Activated naive CD8-positive, alpha-beta T cell treated with anti-CD3 and anti-CD28 coated beads for 36 hours (primary cell): Measurements from ENCODE around the gene PRRT2. TPM values are rescaled to one million over a fixed set of nuclear protein-coding genes. Genes with fewer than 3 reads are reported as not detected.
"Not testable (repeated sequence)": the region's sequence is repeated elsewhere in the genome, so short reads cannot be mapped to it uniquely, and the experiment has no call there.

Experiments
- DNase-seq: peaks from one replicate; pipeline ENCODE4 v3.0.0; 2021
- H3K27ac Mint-ChIP-seq: one replicate; pipeline ENCODE4 v1.8.0; 2022; ENCODE audit warnings: mild to moderate bottlenecking, moderate library complexity, mixed read lengths
- H3K27me3 Mint-ChIP-seq: one replicate; pipeline ENCODE4 v1.8.0; 2022; ENCODE audit warnings: mild to moderate bottlenecking, mixed read lengths
- H3K36me3 Mint-ChIP-seq: one replicate; pipeline ENCODE4 v1.8.0; 2021; ENCODE audit warnings: mild to moderate bottlenecking, mixed read lengths
- H3K4me1 Mint-ChIP-seq: one replicate; pipeline ENCODE4 v1.8.0; 2021; ENCODE audit warnings: mixed read lengths
- H3K4me3 Mint-ChIP-seq: one replicate; pipeline ENCODE4 v1.8.0; 2022; ENCODE audit warnings: mild to moderate bottlenecking, moderate library complexity, mixed read lengths
- H3K9me3 Mint-ChIP-seq: one replicate; pipeline ENCODE4 v1.8.0; 2022; ENCODE audit warnings: mixed read lengths
- total RNA-seq, 2 experiments: library from RNA; stranded (reverse); gene quantifications; one replicate each; pipeline ENCODE4 v1.2.3, GENCODE V29; 2021

The PRRT2 gene
- total RNA-seq, 2 experiments from 2014 or later, result 0.52 to 1.3 TPM

DNA sequence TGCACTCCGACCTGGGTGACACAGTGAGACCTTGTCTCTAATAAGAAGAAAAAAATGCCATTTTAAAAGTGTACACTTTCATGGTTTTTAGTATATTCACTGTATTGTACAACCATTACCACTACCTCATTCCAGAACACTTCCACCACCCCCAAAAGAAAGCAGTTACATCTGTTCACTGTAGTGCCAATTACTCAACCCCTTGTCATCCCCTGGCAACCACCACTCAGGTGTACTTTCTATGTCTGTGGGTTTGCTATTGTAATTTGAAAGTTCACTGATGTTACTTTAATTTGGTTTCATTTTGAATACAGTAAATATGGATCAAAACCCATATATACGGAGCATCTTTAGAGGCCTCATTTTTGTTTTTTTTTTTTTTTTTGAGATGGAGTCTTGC, 27.8 kb upstream of the PRRT2 start:
- Mint-ChIP-seq H3K27ac (peak overlapping the region; percentile 11), H3K4me1 (peaks cover 33% of the 10 kb centered on the region), H3K4me3 (no peak overlapping the region), H3K9me3 (peaks cover 5% of the 10 kb centered on the region), H3K36me3 (no peaks in the 10 kb centered on the region), H3K27me3 (no peaks in the 10 kb centered on the region)
- peak; percentile 35 for DNase-seq

DNA sequence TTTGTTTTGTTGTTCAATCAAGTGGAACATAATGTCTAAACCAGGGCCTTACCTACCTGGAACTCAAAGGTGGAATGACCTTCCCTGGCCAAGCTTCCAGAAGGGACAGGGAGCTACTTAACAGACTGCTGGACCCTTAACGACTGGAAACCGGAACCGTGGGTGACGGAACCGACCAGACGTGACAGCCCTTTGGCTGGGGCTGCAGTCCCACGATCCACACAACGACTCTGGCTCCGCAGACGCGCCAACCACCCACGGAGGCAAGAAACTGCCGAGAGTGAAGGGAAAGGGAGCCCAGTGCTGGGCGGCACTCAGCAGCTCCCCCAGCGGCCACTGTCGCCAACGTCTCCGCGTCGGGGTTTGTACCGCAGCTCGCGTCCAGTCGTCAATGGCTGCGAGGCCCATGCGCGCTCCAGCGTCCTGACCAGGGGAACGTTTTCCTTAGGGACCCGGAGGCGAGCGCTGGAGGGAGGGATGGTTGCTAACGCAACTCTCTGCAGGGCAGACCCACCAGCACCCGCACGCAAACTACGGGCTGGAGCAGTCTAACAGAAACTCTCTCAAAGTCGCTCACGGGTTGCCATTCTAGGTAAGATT, 27.0 kb upstream of the PRRT2 start:
- H3K27ac Mint-ChIP-seq, result peak overlapping the region; percentile 42
- no peaks in the 10 kb centered on the region for H3K27me3 Mint-ChIP-seq
- peaks cover 36% of the 10 kb centered on the region for H3K4me1 Mint-ChIP-seq
- peak; percentile 72 for DNase-seq
- no peaks in the 10 kb centered on the region for H3K36me3 Mint-ChIP-seq
- H3K4me3 Mint-ChIP-seq, result peak overlapping the region; percentile 40
- peaks cover 5% of the 10 kb centered on the region for H3K9me3 Mint-ChIP-seq

DNA sequence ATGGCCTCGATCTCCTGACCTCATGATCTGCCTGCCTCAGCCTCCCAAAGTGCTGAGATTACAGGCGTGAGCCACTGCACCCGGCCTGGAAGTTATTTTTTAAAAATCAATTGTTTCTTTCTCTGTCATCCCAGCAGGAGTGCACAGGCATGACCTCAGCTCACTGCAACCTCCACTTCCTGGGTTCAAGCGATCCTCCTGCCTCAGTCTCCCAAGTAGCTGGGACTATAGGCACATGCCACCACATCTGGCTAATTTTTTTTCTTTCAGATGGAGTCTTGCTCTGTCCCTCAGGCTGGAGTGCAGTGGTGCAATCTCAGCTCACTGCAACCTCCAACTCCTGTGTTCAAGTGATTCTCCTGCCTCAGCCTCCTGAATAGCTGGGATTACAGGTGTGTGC, 24.8 kb upstream of the PRRT2 start:
- not testable (repeated sequence) for DNase-seq, H3K27me3 Mint-ChIP-seq, H3K9me3 Mint-ChIP-seq, H3K27ac Mint-ChIP-seq, H3K4me3 Mint-ChIP-seq
- Mint-ChIP-seq H3K4me1 (peaks cover 37% of the 10 kb centered on the region), H3K36me3 (peaks cover 16% of the 10 kb centered on the region)

DNA sequence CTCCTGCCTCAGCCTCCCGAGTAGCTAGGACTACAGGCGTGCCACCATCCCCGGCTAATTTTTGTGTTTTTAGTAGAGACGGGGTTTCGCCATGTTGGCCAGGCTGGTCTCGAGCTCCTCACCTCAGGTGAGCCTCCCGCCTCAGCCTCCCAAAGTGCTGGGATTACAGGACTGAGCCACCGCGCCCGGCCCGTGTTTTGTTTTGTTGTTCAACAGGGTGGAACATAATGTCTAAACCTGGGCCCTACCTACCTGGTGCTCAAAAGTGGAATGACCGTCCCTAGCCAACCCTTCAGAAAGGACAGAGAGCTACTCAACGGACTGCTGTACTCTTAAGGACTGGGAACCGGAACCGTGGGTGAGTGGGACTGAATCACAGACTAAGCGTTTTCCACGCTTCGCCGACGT, 22.2 kb upstream of the PRRT2 start:
- peak overlapping the region; percentile 98 for H3K27ac Mint-ChIP-seq
- peak overlapping the region; percentile 90 for H3K4me3 Mint-ChIP-seq
- H3K9me3 Mint-ChIP-seq, result no peaks in the 10 kb centered on the region
- peaks cover 41% of the 10 kb centered on the region for H3K4me1 Mint-ChIP-seq
- H3K27me3 Mint-ChIP-seq, result no peaks in the 10 kb centered on the region
- DNase-seq, result no peak
- H3K36me3 Mint-ChIP-seq, result peaks cover 31% of the 10 kb centered on the region

DNA sequence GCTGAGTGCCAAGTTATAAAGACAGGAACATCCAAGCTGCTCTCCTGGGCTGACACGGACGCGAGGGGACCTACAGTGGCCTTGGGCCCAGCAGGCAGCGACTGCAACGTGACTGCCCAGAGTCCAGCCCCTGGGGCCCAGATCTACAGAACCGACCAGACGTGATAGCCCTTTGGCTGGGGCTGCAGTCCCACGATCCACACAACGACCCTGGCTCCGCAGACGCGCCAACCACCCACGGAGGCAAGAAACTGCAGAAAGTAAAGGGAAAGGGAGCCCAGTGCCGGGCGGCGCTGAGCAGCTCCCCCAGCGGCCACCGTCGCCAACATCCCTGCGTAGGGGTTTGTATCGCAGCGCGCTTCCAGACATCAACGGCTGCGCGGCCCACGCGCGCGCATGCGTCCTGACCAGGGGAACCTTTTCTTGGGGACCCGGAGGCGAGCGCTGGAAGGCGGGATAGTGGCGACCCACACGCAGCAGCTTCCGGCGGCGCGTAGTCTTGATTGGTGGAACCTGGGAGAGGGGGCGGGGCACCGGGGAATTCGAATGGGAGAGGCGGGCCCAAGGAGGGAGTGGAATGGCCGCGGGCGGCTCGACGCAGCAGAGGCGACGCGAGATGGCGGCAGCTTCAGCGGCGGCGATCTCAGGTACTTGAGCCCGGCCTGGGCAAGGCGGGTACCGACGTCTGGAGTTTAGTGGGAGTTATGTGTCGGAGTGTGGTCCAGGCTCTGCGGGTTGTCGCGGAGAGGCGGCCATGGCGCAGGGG, 21.6 kb upstream of the PRRT2 start, which contains the start of gene KIF22:
Gene KIF22, plus strand, starts transcription at position 569 of the 766 bp plus-strand sequence. Its CDS starts 9 bp downstream, at position 578.
- Mint-ChIP-seq H3K9me3 (no peaks in the 10 kb centered on the region), H3K4me3 (peak within 1 kb of the TSS; percentile 90), H3K27ac (peak within 1 kb of the TSS; percentile 98), H3K36me3 (peaks cover 31% of the 10 kb centered on the region), H3K4me1 (peaks cover 36% of the 10 kb centered on the region), H3K27me3 (no peaks in the 10 kb centered on the region)
- DNase-seq, result peak; percentile 100

DNA sequence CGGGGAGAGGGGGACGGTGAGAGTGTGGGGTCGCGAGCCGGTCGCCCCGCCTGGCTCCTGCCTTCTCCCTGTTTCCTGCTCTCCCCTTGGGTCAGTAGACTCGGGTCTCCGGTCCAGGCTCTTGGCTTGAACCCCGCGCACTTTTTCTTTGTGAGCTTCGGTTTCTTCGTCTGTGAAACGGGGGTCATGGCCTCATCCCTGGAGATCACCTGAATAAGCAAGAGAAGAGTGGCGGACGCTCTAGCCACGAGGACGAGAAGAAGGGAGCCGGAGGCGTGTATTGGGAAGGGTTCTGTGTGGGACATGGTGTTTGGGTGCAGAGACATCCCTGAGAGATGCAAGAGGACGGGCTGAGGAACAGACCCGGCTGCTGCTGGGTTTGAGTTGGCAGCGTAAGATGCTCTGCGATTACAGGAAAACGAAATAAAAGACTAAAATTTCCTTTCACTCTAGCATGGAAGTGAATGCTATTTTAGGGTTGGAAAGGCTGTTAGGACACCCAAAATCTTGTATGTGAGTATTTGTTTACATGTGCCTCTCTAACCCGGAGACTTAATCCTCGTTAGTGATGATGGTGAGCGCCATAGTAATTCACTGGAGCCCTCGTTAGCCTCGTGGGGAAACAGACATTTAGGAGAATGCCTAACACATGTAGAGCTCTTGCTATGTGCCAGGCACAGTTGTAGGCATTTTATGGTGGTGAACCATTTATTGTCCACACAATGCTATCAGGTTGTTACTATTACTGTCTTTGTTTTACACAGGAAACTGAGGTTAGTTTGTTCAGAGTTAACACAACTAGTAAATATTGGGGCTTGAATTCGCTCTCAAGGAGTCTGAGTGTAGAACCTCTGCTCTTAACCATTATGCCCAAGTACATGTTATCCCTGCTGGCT, 20.8 kb upstream of the PRRT2 start:
- no peaks in the 10 kb centered on the region for H3K9me3 Mint-ChIP-seq
- H3K4me1 Mint-ChIP-seq, result peaks cover 32% of the 10 kb centered on the region

DNA sequence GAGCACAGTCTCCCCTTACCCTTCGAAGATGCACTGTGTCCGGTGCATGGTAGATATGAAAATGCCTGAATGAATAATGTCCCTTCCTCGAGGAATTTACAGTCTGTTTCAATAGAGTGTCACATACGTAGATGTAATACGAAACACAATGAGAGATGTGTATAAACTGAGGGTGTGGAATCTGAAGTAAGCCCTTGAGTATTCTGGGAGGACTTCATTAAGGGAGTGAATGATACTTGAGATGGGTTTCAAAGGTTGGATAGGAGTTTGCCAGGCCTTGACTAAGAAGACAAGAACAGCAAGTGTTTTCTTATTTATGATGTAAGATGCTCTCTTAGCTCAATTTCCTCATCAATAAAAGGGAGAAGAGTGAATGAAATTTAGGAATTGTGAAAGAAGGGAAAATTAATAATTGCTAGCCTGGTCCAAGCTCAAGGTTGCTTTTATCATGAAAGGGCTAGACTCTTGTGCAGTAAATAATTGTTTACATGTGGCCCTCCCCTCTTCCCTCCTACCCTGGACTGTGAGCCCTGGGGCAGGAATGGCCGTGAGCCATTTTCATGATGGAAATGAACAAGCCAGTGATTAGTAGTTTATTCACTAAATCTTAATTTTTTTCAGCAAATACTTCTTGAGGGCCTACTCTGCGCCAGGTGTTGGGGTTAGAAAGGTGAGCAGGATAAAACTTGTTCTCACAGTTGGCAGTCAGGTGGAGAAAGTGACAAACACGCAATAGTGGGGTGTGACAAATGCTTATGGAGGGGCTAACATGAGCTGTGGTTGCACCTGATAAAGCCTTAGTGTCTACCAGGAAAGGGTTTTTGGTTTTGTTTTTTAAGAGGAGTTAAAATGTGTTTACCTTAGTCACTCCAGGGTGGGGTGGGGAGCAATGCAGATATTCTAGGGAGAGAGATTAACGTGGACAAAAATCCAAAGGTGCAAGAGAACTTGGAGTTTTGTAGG, 19.9 kb upstream of the PRRT2 start:
- no peak for DNase-seq
- no peaks in the 10 kb centered on the region for H3K27me3 Mint-ChIP-seq
- H3K27ac Mint-ChIP-seq, result peak overlapping the region; percentile 98
- H3K9me3 Mint-ChIP-seq, result no peaks in the 10 kb centered on the region
- H3K4me1 Mint-ChIP-seq, result peaks cover 31% of the 10 kb centered on the region
- peaks cover 41% of the 10 kb centered on the region for H3K36me3 Mint-ChIP-seq
- peak overlapping the region; percentile 90 for H3K4me3 Mint-ChIP-seq

More for the DNA sequence above, 20.8 kb upstream of the PRRT2 start:
- H3K27ac Mint-ChIP-seq, result peak overlapping the region; percentile 98
- H3K4me3 Mint-ChIP-seq, result peak overlapping the region; percentile 90
- peaks cover 37% of the 10 kb centered on the region for H3K36me3 Mint-ChIP-seq
- DNase-seq, result no peak
- H3K27me3 Mint-ChIP-seq, result no peaks in the 10 kb centered on the region

DNA sequence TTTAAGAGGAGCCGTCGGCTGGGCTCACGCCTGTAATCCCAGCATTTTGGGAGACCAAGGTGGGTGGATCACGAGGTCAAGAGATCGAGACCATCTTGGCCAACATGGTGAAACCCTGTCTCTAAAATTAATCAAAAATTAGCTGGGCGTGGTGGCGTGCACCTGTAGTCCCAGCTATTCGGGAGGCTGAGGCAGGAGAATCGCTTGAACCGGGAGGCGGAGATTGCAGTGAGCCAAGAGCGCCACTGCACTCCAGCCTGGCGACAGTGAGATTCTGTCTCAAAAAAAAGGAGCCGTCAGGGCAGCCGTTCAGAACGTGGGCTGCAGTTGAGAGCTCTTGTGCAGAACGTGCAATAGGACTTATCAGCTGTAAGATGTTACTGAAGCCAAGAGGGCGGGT, 18.8 kb upstream of the PRRT2 start:
- Mint-ChIP-seq H3K4me1 (peaks cover 31% of the 10 kb centered on the region), H3K36me3 (peaks cover 45% of the 10 kb centered on the region)
- H3K27me3 Mint-ChIP-seq, DNase-seq, H3K9me3 Mint-ChIP-seq, H3K27ac Mint-ChIP-seq, H3K4me3 Mint-ChIP-seq: not testable (repeated sequence)

DNA sequence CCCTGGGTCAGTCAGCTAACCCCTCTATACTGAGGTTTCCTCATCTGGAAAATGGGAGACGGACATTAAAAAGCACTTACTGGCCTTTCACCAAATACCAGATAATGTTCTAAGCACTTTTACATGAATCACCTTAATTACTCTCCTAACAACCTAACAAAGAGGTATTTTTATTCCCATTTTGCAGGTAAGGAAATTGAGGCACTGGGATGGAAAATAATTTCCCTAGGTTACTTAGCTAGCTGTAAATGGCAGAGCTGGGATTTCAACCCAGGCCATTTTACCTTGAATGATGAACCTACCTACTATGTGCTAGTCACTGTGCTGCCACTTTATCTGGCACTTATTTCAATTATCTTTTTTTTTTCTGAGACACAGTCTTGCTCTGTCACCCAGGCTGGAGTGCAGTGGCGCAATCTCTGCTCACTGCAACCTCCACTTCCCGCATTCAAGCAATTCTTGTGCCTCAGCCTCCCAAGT, 17.7 kb upstream of the PRRT2 start:
- DNase-seq, result no peak
- Mint-ChIP-seq H3K9me3 (no peaks in the 10 kb centered on the region), H3K27me3 (no peaks in the 10 kb centered on the region), H3K27ac (no peak overlapping the region), H3K36me3 (peaks cover 45% of the 10 kb centered on the region), H3K4me3 (no peak overlapping the region), H3K4me1 (peaks cover 27% of the 10 kb centered on the region)

DNA sequence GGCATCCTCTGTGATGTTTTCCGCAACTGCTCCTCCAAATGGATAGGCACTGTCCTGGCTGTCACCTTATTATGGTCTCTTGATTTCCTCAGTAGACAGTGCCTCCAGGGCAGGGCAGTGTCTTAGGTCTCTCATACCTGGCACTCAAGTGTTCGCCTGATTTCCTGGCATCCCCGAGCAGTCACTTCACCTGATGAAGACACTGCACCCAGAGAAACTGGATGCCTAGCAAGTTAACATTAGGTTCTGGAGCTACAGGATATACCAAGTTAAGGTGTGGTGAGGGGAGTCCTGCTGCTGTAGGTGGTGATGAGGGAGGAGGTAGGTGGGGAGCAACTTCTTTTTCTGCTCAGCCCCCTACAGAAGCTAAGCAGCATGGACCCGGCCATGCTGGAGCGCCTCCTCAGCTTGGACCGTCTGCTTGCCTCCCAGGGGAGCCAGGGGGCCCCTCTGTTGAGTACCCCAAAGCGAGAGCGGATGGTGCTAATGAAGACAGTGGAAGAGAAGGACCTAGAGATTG, 9.5 kb upstream of the PRRT2 start:
- DNase-seq, result no peak
- H3K4me3 Mint-ChIP-seq, result no peak overlapping the region

DNA sequence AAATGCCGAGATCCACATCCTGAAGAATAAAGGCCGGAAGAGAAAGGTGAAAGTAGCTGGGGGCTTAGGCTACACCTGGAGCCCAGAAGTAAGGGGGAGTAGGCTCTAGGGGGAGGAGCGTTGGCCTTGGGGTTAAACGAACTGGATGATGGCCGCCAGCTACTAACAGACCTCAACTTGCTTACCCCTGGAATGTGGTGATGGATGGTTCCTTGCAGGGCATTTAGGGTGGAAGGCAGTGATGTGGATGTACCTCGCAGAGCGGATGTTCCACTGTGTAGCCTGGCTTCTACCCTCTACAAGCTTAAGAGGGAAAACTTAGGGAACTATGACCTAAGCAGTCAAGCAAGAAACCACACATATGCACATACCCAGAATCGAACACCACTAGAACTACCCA, 8.0 kb upstream of the PRRT2 start:
- Mint-ChIP-seq H3K4me3 (peak overlapping the region; percentile 100), H3K27ac (peak overlapping the region; percentile 99), H3K27me3 (peaks cover 13% of the 10 kb centered on the region), H3K4me1 (peaks cover 24% of the 10 kb centered on the region), H3K36me3 (peaks cover 42% of the 10 kb centered on the region), H3K9me3 (no peaks in the 10 kb centered on the region)
- DNase-seq, result no peak

More for the DNA sequence above, 9.5 kb upstream of the PRRT2 start:
- Mint-ChIP-seq H3K4me1 (peaks cover 17% of the 10 kb centered on the region), H3K9me3 (no peaks in the 10 kb centered on the region), H3K27me3 (peaks cover 6% of the 10 kb centered on the region), H3K27ac (no peak overlapping the region), H3K36me3 (peaks cover 31% of the 10 kb centered on the region)

DNA sequence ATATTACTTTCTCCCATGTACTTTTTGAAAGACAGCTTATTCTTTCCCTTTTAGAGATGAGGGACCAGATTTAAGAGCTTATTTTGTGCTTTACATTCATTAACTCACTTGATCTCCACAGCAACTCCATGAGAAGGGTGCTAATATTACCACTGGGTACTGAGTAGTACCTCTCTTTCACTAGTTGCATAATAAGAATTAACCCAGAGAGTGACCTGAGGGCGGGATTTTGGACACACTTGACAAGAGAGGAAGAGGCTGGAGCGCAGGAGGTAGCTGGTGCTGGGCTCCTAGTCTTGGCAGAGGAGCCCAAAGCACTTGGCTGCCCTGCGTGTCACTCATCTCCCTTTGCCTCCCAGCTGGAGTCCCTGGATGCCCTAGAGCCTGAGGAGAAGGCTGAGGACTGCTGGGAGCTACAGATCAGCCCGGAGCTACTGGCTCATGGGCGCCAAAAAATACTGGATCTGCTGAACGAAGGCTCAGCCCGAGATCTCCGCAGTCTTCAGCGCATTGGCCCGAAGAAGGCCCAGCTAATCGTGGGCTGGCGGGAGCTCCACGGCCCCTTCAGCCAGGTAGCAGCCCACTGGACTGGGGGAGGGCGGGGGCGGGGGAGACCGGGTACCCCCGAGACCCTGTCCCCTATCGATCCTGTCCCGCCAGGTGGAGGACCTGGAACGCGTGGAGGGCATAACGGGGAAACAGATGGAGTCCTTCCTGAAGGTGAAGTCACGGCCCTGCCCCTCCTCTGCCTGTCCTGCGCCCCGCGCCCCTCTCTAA, 7.3 kb upstream of the PRRT2 start:
- peaks cover 24% of the 10 kb centered on the region for H3K4me1 Mint-ChIP-seq
- DNase-seq, result no peak
- peaks cover 44% of the 10 kb centered on the region for H3K36me3 Mint-ChIP-seq
- no peaks in the 10 kb centered on the region for H3K9me3 Mint-ChIP-seq
- peak overlapping the region; percentile 100 for H3K4me3 Mint-ChIP-seq
- H3K27me3 Mint-ChIP-seq, result peaks cover 13% of the 10 kb centered on the region
- peak overlapping the region; percentile 99 for H3K27ac Mint-ChIP-seq
